Mucosa of rectum (tissue), 2 donors: ENCODE results near the gene CDC42.
"Not testable (repeated sequence)": the region's sequence is repeated elsewhere in the genome, so short reads cannot be mapped to it uniquely, and the experiment has no call there.

Source experiments
- H3K27ac ChIP-seq, 2 donors: one replicate each; pipeline ENCODE4 v1.7.0; 2013; ENCODE audit warnings: inconsistent platforms in 2 of 2, low read depth in 2 of 2, low read length in 2 of 2
- H3K27me3 ChIP-seq, 2 donors: one replicate each; pipeline ENCODE4 v1.7.0; 2013; ENCODE audit warnings: low read length in 2 of 2; ENCODE audit not compliant: control insufficient read depth in 2 of 2, insufficient read depth in 2 of 2
- H3K36me3 ChIP-seq, 2 donors: one replicate each; pipeline ENCODE4 v1.7.0; 2013; ENCODE audit warnings: low read length in 2 of 2; ENCODE audit not compliant: control insufficient read depth in 2 of 2, insufficient read depth in 2 of 2
- H3K4me1 ChIP-seq, 2 donors: one replicate each; pipeline ENCODE4 v1.7.0; 2013; ENCODE audit warnings: low read length in 2 of 2, mild to moderate bottlenecking in 1 of 2; ENCODE audit not compliant: control insufficient read depth in 2 of 2, insufficient read depth in 2 of 2
- H3K4me3 ChIP-seq, 2 donors: one replicate each; pipeline ENCODE4 v1.7.0; 2013; ENCODE audit warnings: low read length in 2 of 2
- H3K9ac ChIP-seq, 2 donors: one replicate each; pipeline ENCODE4 v1.7.0; 2013; ENCODE audit warnings: low read length in 2 of 2, low read depth in 1 of 2, mild to moderate bottlenecking in 1 of 2
- H3K9me3 ChIP-seq, 2 donors: one replicate each; pipeline ENCODE4 v1.7.0; 2013; ENCODE audit warnings: low read length in 2 of 2; ENCODE audit not compliant: control insufficient read depth in 2 of 2
- donor health status: healthy.
- donor health status: Normal muscosa, but diverticular disease.

CDC42 gene

DNA sequence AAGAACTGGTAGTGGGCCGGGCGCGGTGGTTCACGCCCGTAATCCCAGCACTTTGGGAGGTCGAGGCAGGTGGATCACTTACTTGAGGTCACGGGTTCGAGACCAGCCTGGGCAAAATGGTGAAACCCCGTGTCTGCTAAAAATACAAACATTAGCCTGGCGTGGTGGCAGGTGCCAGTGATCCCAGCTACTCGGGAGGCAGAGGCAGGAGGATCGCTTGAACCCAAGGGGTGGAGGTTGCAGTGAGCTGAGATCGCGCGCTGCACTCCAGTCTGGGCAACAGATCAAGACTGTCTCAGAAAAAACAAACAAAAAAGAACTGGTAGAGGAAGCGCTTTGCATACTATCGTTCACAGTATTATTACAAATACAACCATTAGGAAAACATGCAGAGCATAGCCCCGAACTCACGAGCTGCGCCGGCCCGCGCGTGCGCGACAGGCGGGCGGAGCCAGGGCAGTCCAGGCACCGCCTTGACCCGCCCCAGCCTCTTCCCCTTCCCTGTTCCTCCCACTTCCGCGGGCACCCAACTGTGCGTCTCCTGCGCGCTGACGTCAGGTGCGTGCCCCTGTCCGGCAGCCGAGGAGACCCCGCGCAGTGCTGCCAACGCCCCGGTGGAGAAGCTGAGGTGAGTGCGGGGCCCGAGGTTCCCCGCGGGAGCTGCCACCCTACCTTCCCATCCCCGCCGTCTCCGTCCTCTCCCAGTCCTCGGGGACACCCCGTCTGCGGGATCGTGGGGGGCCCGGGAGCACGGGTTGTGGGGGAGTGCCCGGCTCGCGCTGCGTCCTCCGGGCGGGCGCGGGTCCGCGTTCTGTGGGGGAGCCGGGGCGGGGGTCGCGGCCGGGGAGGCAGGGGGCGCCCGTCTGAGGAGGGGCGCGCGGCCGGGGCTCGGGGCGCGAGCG lies at the start of gene CDC42:
Gene CDC42 (plus strand): TSS at position 595 of the 902 bp plus-strand sequence. CDS start 25,770 bp downstream, outside the sequence.
- Histone ChIP-seq H3K9ac (peak within 1 kb of the TSS; percentile 86 to 90), H3K27ac (peak within 1 kb of the TSS; percentile 99 to 100), H3K4me3 (peak within 1 kb of the TSS; percentile 83 to 89), H3K36me3 (peaks cover 0 to 6% of the 10 kb centered on the region in 2 donors), H3K27me3 (no peaks in the 10 kb centered on the region), H3K4me1 (peaks cover 13 to 17% of the 10 kb centered on the region in 2 donors), H3K9me3 (no peaks in the 10 kb centered on the region)

DNA sequence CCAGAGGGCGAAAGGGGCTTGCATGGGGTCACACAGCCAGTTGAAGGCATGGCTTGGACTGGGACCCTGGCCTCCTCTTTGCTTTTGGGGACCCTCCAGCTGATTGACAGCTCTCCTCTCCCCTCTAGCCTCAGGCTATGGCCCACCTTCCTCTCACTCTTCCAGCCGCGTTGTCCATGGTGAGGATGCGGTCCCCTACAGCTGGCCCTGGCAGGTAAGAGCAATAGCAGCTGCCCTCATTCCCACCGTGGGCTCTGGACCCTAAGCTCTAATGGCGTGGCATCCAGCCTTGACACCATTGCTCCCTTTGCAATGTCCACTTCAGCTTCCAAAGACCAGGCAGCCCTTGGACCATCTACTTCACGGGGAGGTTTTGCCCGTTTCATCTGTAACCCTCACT lies 49.6 kb upstream of the CDC42 start:
- H3K4me3 ChIP-seq, H3K27ac ChIP-seq, H3K9ac ChIP-seq, H3K27me3 ChIP-seq, H3K9me3 ChIP-seq, H3K4me1 ChIP-seq, H3K36me3 ChIP-seq: not testable (repeated sequence)

DNA sequence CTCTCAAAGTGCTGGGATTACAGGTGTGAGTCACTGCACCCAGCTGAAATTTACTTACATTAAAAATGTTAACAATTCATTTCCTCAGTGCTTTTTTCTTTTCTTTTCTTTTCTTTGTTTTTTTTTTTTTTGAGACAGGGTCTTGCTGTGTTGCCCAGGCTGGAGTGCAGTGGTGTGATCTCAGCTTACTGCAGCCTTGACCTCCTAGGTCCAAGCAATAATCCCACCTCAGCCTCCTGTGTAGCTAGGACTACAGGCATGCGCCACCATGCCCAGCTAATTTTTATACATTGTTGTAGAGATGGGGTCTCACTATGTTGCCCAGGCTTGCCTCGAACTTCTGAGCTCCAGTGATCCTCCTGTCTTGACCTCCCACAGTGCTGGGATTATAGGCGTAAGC lies 48.5 kb upstream of the CDC42 start:
- not testable (repeated sequence) for H3K4me3 ChIP-seq, H3K4me1 ChIP-seq, H3K27ac ChIP-seq, H3K9me3 ChIP-seq, H3K9ac ChIP-seq, H3K27me3 ChIP-seq, H3K36me3 ChIP-seq

GRCh38 chr1:22005261-22006149 lies 47.0 kb upstream of the CDC42 start:
- not testable (repeated sequence) for H3K4me1 ChIP-seq, H3K27ac ChIP-seq, H3K4me3 ChIP-seq, H3K9ac ChIP-seq, H3K36me3 ChIP-seq, H3K9me3 ChIP-seq, H3K27me3 ChIP-seq

- H3K27ac ChIP-seq, H3K4me3 ChIP-seq, H3K9me3 ChIP-seq: not testable (repeated sequence)
These were observed 45.8 kb upstream of the CDC42 start for GRCh38 chr1:22006736-22007135.

DNA sequence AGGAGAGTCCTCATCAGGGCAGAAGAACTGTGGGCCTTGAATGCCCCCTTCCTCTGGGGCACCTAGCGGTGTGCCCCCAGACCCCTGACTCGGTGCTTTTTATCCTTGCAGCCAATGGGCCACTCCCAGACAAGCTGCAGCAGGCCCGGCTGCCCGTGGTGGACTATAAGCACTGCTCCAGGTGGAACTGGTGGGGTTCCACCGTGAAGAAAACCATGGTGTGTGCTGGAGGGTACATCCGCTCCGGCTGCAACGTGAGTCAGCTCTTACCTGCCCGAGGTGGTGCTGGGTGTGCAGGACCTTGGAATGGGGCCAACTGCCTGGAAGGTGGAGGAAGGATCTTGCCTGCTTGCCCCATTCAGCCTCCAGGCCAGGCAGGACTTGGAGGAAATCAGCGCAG lies 45.2 kb upstream of the CDC42 start:
- H3K27me3 ChIP-seq, H3K27ac ChIP-seq, H3K4me3 ChIP-seq, H3K9ac ChIP-seq, H3K9me3 ChIP-seq, H3K4me1 ChIP-seq, H3K36me3 ChIP-seq: not testable (repeated sequence)

More at GRCh38 chr1:22006736-22007135, 45.8 kb upstream of the CDC42 start:
- H3K36me3 ChIP-seq, H3K27me3 ChIP-seq, H3K4me1 ChIP-seq, H3K9ac ChIP-seq: not testable (repeated sequence)

GRCh38 chr1:22009566-22009965 lies 42.9 kb upstream of the CDC42 start:
- H3K4me1 ChIP-seq, H3K36me3 ChIP-seq, H3K9ac ChIP-seq, H3K27ac ChIP-seq, H3K4me3 ChIP-seq, H3K27me3 ChIP-seq, H3K9me3 ChIP-seq: not testable (repeated sequence)

- not testable (repeated sequence) for H3K9ac ChIP-seq, H3K27me3 ChIP-seq, H3K9me3 ChIP-seq, H3K4me1 ChIP-seq, H3K36me3 ChIP-seq, H3K27ac ChIP-seq, H3K4me3 ChIP-seq
These were observed 39.8 kb upstream of the CDC42 start for GRCh38 chr1:22012752-22013151.

DNA sequence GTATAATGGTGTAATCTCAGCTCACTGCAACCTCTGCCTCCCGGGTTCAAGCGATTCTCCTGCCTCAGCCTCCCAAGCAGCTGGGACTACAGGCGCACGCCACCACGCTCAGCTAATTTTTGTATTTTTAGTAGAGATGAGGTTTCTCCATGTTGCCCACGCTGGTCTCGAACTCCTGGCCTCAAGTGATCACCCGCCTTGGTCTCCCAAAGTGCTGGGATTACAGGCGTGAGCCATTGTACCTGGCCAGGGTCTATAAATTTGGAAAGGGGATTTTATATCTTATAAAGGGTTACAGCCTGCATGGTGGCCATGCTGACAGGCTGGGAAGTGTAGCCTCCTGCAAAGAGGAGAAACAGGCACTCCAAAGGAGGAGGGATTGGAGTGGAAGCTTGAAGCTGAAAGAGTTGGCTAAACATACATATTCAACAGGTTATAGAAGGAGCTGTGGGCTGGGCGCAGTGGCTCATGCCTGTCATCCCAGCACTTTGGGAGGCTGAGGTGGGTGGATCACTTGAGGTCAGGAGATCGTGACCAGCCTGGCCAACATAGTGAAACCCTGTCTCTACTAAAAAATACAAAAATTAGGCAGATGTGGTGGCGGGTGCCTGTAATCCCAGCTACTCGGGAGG lies 37.8 kb upstream of the CDC42 start:
- not testable (repeated sequence) for H3K27me3 ChIP-seq, H3K9me3 ChIP-seq, H3K9ac ChIP-seq, H3K36me3 ChIP-seq, H3K4me3 ChIP-seq, H3K4me1 ChIP-seq, H3K27ac ChIP-seq
